ENCODE measurements around the gene ATG7. TPM values are rescaled to one million over a fixed set of nuclear protein-coding genes. Genes with fewer than 3 reads are reported as not detected.

ATG7 gene
- polyA plus RNA-seq, 1 donor: 16.6 TPM

DNA sequence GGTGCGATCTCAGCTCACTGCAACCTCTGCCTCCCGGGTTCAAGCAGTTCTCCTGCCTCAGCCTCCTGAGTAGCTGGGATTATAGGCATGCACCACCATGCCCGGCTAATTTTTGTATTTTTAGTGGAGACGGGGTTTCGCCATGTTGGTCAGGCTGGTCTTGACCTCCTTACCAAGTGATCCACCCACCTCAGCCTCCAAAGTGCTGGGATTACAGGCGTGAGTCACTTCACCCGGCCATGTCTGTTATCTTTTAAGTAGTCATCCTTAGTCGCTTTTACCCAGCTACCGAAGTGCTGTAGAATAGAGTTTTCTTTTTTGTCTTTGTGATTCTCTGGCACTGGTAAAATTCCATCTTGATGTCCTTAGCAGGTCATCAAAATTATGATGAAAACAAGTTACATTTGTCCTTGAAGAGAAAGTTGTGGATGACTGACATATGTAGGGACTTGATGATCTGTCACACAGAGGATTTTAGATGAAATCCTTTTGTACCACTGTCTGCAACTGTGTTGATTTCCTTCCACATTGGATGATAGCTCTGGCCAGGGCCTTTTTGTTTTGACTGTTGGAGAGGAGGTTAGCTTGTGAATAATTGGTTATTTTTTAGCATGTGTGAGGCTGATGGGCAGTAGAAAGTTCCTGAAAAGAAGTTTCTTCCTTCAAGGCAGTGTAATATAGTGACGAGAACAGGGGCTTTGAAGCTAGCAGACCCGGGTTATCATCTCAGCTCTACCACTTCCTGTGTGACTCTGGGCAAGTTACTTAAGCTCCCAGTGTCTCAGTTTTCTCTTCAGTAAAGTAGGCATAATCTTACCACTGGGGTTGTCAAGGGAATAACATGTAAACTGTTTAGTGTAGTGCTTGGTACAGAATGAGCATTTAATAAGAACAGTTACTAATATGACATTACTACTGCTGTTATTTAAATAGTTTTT, 18.8 kb downstream of the ATG7 start:
- Histone ChIP-seq H3K4me3 (ENCODE audit: low read length) (no peak overlapping the region), H3K27me3 (ENCODE audit: control insufficient read depth, insufficient read depth, low read length) (no peaks in the 10 kb centered on the region), H3K27ac (ENCODE audit: low read length) (no peak overlapping the region), H3K9me3 (ENCODE audit: control insufficient read depth, low read depth, low read length) (no peaks in the 10 kb centered on the region), H3K36me3 (ENCODE audit: control insufficient read depth, insufficient read depth, low read length) (no peaks in the 10 kb centered on the region), H3K4me1 (ENCODE audit: control insufficient read depth, insufficient read depth, low read length) (no peaks in the 10 kb centered on the region)
- no CpG with 5 or more reads among the region's 11 CpGs for WGBS (ENCODE audit: insufficient coverage, low lambda C conversion rate)
- peak in 1 of 2 donors; percentile 29 for DNase-seq

DNA sequence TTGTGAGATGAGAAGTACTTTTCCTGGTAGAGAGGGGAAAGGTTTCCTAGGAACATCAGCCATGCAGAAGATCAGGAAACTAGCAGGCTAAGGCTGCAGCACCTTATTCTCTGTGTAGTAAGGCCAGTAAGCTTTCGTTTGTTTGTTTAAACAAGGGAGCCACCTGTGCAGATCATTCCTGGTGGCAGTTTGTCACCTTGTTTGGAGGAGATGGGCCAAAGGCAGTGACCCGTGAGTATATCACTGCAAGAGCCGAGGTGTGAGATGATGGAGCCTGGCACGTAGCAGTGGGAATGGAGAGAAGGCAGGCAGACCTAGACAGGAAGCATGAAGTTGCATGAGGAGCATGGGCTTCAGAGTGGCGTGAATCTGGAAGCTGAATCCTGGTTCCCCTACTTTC, 19.6 kb downstream of the ATG7 start:
- WGBS (ENCODE audit: insufficient coverage, low lambda C conversion rate): 87% methylated on average over 3 of the region's 5 CpGs
- Histone ChIP-seq H3K27ac (ENCODE audit: low read length) (no peak overlapping the region), H3K4me1 (ENCODE audit: control insufficient read depth, insufficient read depth, low read length) (no peaks in the 10 kb centered on the region), H3K9me3 (ENCODE audit: control insufficient read depth, low read depth, low read length) (no peaks in the 10 kb centered on the region), H3K27me3 (ENCODE audit: control insufficient read depth, insufficient read depth, low read length) (no peaks in the 10 kb centered on the region), H3K36me3 (ENCODE audit: control insufficient read depth, insufficient read depth, low read length) (no peaks in the 10 kb centered on the region), H3K4me3 (ENCODE audit: low read length) (no peak overlapping the region)
- no peak for DNase-seq

- no peaks in the 10 kb centered on the region for H3K27me3 ChIP-seq (ENCODE audit: control insufficient read depth, insufficient read depth, low read length)
- H3K4me3 ChIP-seq (ENCODE audit: low read length): no peak overlapping the region
- DNase-seq: no peak
- H3K27ac ChIP-seq (ENCODE audit: low read length): no peak overlapping the region
- no CpG with 5 or more reads among the region's 4 CpGs for WGBS (ENCODE audit: insufficient coverage, low lambda C conversion rate)
- no peaks in the 10 kb centered on the region for H3K9me3 ChIP-seq (ENCODE audit: control insufficient read depth, low read depth, low read length)
- H3K36me3 ChIP-seq (ENCODE audit: control insufficient read depth, insufficient read depth, low read length): peaks cover 17% of the 10 kb centered on the region
- no peaks in the 10 kb centered on the region for H3K4me1 ChIP-seq (ENCODE audit: control insufficient read depth, insufficient read depth, low read length)
Measured at GRCh38 chr3:11297126-11297525, 24.9 kb downstream of the ATG7 start.

GRCh38 chr3:11300970-11301369, 28.8 kb downstream of the ATG7 start:
- Histone ChIP-seq H3K27me3 (ENCODE audit: control insufficient read depth, insufficient read depth, low read length) (no peaks in the 10 kb centered on the region), H3K4me1 (ENCODE audit: control insufficient read depth, insufficient read depth, low read length) (no peaks in the 10 kb centered on the region), H3K27ac (ENCODE audit: low read length) (no peak overlapping the region), H3K36me3 (ENCODE audit: control insufficient read depth, insufficient read depth, low read length) (peaks cover 26% of the 10 kb centered on the region), H3K4me3 (ENCODE audit: low read length) (no peak overlapping the region), H3K9me3 (ENCODE audit: control insufficient read depth, low read depth, low read length) (no peaks in the 10 kb centered on the region)
- DNase-seq: no peak
- WGBS (ENCODE audit: insufficient coverage, low lambda C conversion rate): 90% methylated on average over 3 of the region's 3 CpGs

- no peak for DNase-seq
- no peaks in the 10 kb centered on the region for H3K4me1 ChIP-seq (ENCODE audit: control insufficient read depth, insufficient read depth, low read length)
- no peak overlapping the region for H3K4me3 ChIP-seq (ENCODE audit: low read length)
- no peak overlapping the region for H3K27ac ChIP-seq (ENCODE audit: low read length)
- H3K9me3 ChIP-seq (ENCODE audit: control insufficient read depth, low read depth, low read length): no peaks in the 10 kb centered on the region
- H3K36me3 ChIP-seq (ENCODE audit: control insufficient read depth, insufficient read depth, low read length): peaks cover 33% of the 10 kb centered on the region
- H3K27me3 ChIP-seq (ENCODE audit: control insufficient read depth, insufficient read depth, low read length): no peaks in the 10 kb centered on the region
Measured at GRCh38 chr3:11302444-11302843, 30.2 kb downstream of the ATG7 start.

- Histone ChIP-seq H3K27ac (ENCODE audit: low read length) (no peak overlapping the region), H3K27me3 (ENCODE audit: control insufficient read depth, insufficient read depth, low read length) (no peaks in the 10 kb centered on the region), H3K9me3 (ENCODE audit: control insufficient read depth, low read depth, low read length) (no peaks in the 10 kb centered on the region), H3K4me1 (ENCODE audit: control insufficient read depth, insufficient read depth, low read length) (no peaks in the 10 kb centered on the region), H3K4me3 (ENCODE audit: low read length) (no peak overlapping the region), H3K36me3 (ENCODE audit: control insufficient read depth, insufficient read depth, low read length) (peaks cover 44% of the 10 kb centered on the region)
- WGBS (ENCODE audit: insufficient coverage, low lambda C conversion rate): no CpG with 5 or more reads among the region's 6 CpGs
- no peak for DNase-seq
Measured at GRCh38 chr3:11304175-11304574, 32.0 kb downstream of the ATG7 start.

GRCh38 chr3:11305509-11305908, 33.3 kb downstream of the ATG7 start:
- no CpG with 5 or more reads among the region's 1 CpG for WGBS (ENCODE audit: insufficient coverage, low lambda C conversion rate)
- DNase-seq: no peak
- peaks cover 38% of the 10 kb centered on the region for H3K36me3 ChIP-seq (ENCODE audit: control insufficient read depth, insufficient read depth, low read length)
- H3K27ac ChIP-seq (ENCODE audit: low read length): no peak overlapping the region
- H3K9me3 ChIP-seq (ENCODE audit: control insufficient read depth, low read depth, low read length): no peaks in the 10 kb centered on the region
- no peak overlapping the region for H3K4me3 ChIP-seq (ENCODE audit: low read length)
- H3K4me1 ChIP-seq (ENCODE audit: control insufficient read depth, insufficient read depth, low read length): no peaks in the 10 kb centered on the region
- H3K27me3 ChIP-seq (ENCODE audit: control insufficient read depth, insufficient read depth, low read length): no peaks in the 10 kb centered on the region

- H3K4me3 ChIP-seq (ENCODE audit: low read length): no peak overlapping the region
- H3K27me3 ChIP-seq (ENCODE audit: control insufficient read depth, insufficient read depth, low read length): no peaks in the 10 kb centered on the region
- DNase-seq: no peak
- H3K4me1 ChIP-seq (ENCODE audit: control insufficient read depth, insufficient read depth, low read length): no peaks in the 10 kb centered on the region
- no peaks in the 10 kb centered on the region for H3K9me3 ChIP-seq (ENCODE audit: control insufficient read depth, low read depth, low read length)
- H3K36me3 ChIP-seq (ENCODE audit: control insufficient read depth, insufficient read depth, low read length): peaks cover 40% of the 10 kb centered on the region
- no CpG with 5 or more reads among the region's 5 CpGs for WGBS (ENCODE audit: insufficient coverage, low lambda C conversion rate)
- no peak overlapping the region for H3K27ac ChIP-seq (ENCODE audit: low read length)
Measured at GRCh38 chr3:11306817-11307589, 34.8 kb downstream of the ATG7 start.

DNA sequence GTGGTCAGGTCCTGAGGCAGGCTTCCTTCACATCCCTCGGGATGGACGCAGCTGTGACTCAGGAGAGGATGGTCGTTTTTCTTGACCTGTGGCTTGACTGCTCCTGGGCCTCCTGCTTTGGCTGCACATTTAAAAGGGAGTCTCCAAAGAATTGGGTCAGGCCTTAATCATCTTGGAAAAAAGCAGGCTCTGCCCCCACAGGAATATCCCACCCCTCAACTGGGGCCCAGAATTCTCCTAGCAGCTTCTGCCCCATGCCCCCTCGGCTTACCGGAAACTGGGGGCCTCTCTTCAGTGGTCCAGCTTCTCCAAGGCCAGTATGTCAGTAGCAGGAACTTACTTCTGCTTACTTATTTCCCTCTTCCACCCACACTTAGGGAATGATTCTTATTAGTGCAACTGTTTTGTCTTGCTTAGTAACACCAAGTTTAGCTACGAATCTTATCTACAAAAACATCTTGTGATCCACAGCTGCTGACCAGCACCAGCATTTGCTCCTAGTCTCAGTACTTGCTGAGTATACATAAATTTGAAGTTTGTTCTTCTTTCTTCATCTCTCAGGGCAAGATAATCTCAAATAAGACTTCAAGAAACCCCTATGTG, 35.7 kb downstream of the ATG7 start:
- no peak overlapping the region for H3K4me3 ChIP-seq (ENCODE audit: low read length)
- H3K27me3 ChIP-seq (ENCODE audit: control insufficient read depth, insufficient read depth, low read length): no peaks in the 10 kb centered on the region
- no peak overlapping the region for H3K27ac ChIP-seq (ENCODE audit: low read length)
- H3K9me3 ChIP-seq (ENCODE audit: control insufficient read depth, low read depth, low read length): no peaks in the 10 kb centered on the region
- no peak for DNase-seq
- H3K36me3 ChIP-seq (ENCODE audit: control insufficient read depth, insufficient read depth, low read length): peaks cover 41% of the 10 kb centered on the region
- no CpG with 5 or more reads among the region's 6 CpGs for WGBS (ENCODE audit: insufficient coverage, low lambda C conversion rate)
- H3K4me1 ChIP-seq (ENCODE audit: control insufficient read depth, insufficient read depth, low read length): no peaks in the 10 kb centered on the region

DNA sequence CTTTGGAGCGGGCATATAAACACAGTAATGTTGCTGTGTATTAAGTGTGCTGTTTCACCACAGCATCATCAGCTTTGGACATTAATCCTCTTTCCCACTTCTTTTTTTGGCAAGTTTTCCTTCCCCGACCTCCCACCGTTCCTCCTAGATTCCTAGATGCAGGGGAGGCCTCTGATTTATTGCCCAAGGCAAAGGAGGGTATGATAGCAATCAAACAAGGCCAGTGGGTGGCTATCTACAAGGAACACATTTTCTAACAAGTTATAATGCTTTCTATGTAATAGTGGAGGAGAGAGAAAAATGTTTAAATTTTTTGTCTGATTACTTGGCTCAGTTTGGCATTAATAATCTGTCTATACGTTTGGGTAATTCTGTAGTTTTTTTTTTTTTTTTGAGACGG, 38.1 kb downstream of the ATG7 start:
- no peak overlapping the region for H3K4me3 ChIP-seq (ENCODE audit: low read length)
- H3K36me3 ChIP-seq (ENCODE audit: control insufficient read depth, insufficient read depth, low read length): peaks cover 53% of the 10 kb centered on the region
- H3K4me1 ChIP-seq (ENCODE audit: control insufficient read depth, insufficient read depth, low read length): no peaks in the 10 kb centered on the region
- no peak for DNase-seq
- 100% methylated on average over 1 of the region's 5 CpGs for WGBS (ENCODE audit: insufficient coverage, low lambda C conversion rate)
- no peak overlapping the region for H3K27ac ChIP-seq (ENCODE audit: low read length)
- H3K27me3 ChIP-seq (ENCODE audit: control insufficient read depth, insufficient read depth, low read length): no peaks in the 10 kb centered on the region
- H3K9me3 ChIP-seq (ENCODE audit: control insufficient read depth, low read depth, low read length): no peaks in the 10 kb centered on the region

Data from large intestine (tissue), 3 donors.